ENCODE results near the gene PIK3R2. TPM values are rescaled to one million over a fixed set of nuclear protein-coding genes. Genes with fewer than 3 reads are reported as not detected.
A peak's percentile ranks its signal among the peaks of the same experiment; 100 is the strongest.

Gene PIK3R2
- total RNA-seq, 1 donor from 2014 or later, result 24.8 TPM

DNA sequence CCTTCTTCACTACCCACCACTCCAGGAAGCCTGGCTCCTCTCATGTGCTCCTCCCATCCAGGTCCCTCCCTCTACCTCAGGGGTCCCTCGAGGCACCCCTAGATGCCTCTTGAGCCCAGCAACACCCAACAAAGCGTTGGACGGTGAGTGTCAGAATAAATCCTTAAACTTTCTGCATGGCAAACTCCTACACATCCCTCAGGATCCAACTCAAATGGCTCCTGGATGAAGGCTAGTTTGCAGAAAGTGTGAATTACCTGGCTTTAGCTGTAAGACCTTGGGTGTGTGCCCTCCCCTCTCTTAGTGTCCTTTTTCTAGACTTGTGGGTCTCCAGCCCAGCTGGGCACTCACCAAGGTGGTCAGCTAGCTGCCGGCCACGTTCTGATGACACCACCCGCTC is 45.4 kb downstream of the PIK3R2 start:
- no peaks in the 10 kb centered on the region for H3K27me3 ChIP-seq
- DNase-seq (ENCODE audit: extremely low spot score in 2 of 2), result no peak
- no peak for TF ChIP-seq CTCF (IDR thresholded peaks at IDR 0.05)
- TF ChIP-seq POLR2AphosphoS5 (IDR thresholded peaks at IDR 0.05; ENCODE audit: insufficient read depth in 1 of 2, low read depth in 1 of 2), result no peak
- no peak for TF ChIP-seq POLR2A (IDR thresholded peaks at IDR 0.05)
- no peak overlapping the region for H3K27ac ChIP-seq
- intact Hi-C loops (cut with DNase I), result no loop called here
- H3K4me3 ChIP-seq, result no peak overlapping the region
- H3K9me3 ChIP-seq, result no peaks in the 10 kb centered on the region
- peaks cover 31% of the 10 kb centered on the region for H3K4me1 ChIP-seq
- peaks cover 0 to 30% of the 10 kb centered on the region in 2 donors for H3K36me3 ChIP-seq

DNA sequence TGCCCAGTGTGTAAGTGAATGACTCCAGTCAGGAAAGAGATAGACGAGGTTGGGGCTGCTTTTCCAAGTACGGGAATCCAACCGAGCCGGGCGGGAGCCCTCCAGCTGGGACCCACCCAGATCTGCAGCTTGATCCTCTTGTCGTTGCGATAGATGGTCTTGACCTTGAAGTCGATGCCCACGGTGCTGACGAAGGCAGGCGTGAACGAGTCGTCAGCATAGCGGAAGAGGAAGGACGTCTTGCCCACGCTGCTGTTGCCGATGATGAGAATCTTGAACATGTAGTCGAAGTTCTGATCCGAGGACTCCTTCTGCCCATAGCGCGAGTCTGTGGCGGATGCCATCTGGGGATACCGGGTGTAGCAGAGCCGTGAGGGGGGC is 49.4 kb downstream of the PIK3R2 start:
- H3K4me1 ChIP-seq, result peaks cover 25% of the 10 kb centered on the region
- intact Hi-C loops (cut with DNase I), result loop anchor here (10.0 kb wide), 1 partner anchor 52 kb away; a partner anchor contains a TSS
- no peak for DNase-seq (ENCODE audit: extremely low spot score in 2 of 2)

DNA sequence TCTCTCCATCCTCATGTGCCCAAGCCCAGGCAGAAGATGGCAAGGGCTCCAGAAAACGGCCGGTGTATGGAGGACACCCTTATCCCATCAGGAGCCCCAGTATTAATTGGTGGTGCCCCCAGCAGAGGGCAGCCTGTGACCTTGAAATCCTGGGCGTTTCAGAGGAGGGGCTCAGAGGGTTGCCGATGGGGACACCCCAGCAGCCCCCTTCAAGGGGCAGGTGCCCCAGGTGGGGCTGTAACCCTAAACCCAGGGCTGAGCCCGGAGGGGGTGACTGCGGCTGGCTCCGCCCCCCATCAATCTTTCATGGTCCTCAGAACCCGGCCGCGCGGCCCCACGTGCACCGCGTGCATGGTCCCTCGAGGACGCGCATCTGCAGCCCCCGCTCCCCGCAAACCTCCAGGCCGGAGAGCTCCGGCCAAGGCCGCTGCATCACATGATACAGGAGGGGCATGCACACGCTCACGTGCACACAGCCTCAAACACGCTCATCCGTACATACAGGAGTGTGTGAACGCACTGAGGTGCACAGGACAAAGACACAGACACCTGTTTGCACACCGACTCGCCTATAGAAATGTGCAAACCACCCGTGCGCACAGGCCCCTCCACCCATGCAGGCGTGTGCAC is 49.9 kb downstream of the PIK3R2 start:
- no peak for DNase-seq (ENCODE audit: extremely low spot score in 2 of 2)
- Histone ChIP-seq H3K9me3 (no peaks in the 10 kb centered on the region), H3K27ac (peak overlapping the region; percentile 70), H3K4me1 (peaks cover 25% of the 10 kb centered on the region), H3K4me3 (peak overlapping the region; percentile 64 to 87), H3K27me3 (no peaks in the 10 kb centered on the region), H3K36me3 (peaks cover 0 to 15% of the 10 kb centered on the region in 2 donors)
- TF ChIP-seq POLR2AphosphoS5 (IDR thresholded peaks at IDR 0.05; ENCODE audit: insufficient read depth in 1 of 2, low read depth in 1 of 2) (no peak), POLR2A (IDR thresholded peaks at IDR 0.05) (no peak), CTCF (IDR thresholded peaks at IDR 0.05) (peak in 1 of 3 experiments; percentile 8)
- intact Hi-C loops (cut with DNase I), result loop anchor here (10.0 kb wide), 1 partner anchor 52 kb away; a partner anchor contains a TSS

More for the DNA sequence above, 49.4 kb downstream of the PIK3R2 start:
- Histone ChIP-seq H3K27me3 (no peaks in the 10 kb centered on the region), H3K27ac (no peak overlapping the region), H3K36me3 (peaks cover 0 to 18% of the 10 kb centered on the region in 2 donors), H3K4me3 (no peak overlapping the region), H3K9me3 (no peaks in the 10 kb centered on the region)
- no peak for TF ChIP-seq POLR2AphosphoS5 (IDR thresholded peaks at IDR 0.05; ENCODE audit: insufficient read depth in 1 of 2, low read depth in 1 of 2)
- no peak for TF ChIP-seq POLR2A (IDR thresholded peaks at IDR 0.05)
- no peak for TF ChIP-seq CTCF (IDR thresholded peaks at IDR 0.05)

DNA sequence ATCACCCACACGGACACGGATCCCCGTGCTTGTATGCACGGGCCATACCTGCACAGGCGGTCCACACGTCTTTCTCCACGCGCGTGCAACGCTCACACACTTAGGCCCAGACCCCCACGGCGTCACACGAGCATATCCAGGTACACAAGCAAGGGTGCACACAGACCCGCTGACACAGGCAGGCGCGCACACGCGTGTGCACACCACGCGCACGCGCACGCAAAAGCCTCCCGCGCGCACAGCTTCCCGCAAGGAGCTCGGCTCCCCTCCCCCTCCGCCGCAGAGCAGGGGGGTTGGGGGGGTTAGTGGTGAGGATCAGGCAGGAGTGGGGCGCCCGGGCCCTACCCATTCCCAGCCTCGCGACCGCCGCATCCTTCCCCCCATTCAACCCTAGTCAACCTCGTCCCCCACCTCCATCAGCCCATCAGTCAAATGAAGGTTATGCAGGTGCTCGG is 50.5 kb downstream of the PIK3R2 start:
- intact Hi-C loops (cut with DNase I), result loop anchor here (10.0 kb wide), 1 partner anchor 51 kb away; a partner anchor contains a TSS
- no peak for DNase-seq (ENCODE audit: extremely low spot score in 2 of 2)
- H3K27ac ChIP-seq, result peak overlapping the region; percentile 70

More for the DNA sequence above, 50.5 kb downstream of the PIK3R2 start:
- no peaks in the 10 kb centered on the region for H3K9me3 ChIP-seq
- no peaks in the 10 kb centered on the region for H3K27me3 ChIP-seq
- TF ChIP-seq CTCF (IDR thresholded peaks at IDR 0.05) (no peak), POLR2A (IDR thresholded peaks at IDR 0.05) (no peak), POLR2AphosphoS5 (IDR thresholded peaks at IDR 0.05; ENCODE audit: insufficient read depth in 1 of 2, low read depth in 1 of 2) (no peak)
- peaks cover 0 to 10% of the 10 kb centered on the region in 2 donors for H3K36me3 ChIP-seq
- H3K4me3 ChIP-seq, result peak overlapping the region; percentile 64 to 87
- peaks cover 25% of the 10 kb centered on the region for H3K4me1 ChIP-seq
